ENCODE data around the gene RASAL3. TPM values are rescaled to one million over a fixed set of nuclear protein-coding genes. Genes with fewer than 3 reads are reported as not detected.

Gene RASAL3
- 11.8 and 18.0 TPM in 2 replicates for total RNA-seq

DNA sequence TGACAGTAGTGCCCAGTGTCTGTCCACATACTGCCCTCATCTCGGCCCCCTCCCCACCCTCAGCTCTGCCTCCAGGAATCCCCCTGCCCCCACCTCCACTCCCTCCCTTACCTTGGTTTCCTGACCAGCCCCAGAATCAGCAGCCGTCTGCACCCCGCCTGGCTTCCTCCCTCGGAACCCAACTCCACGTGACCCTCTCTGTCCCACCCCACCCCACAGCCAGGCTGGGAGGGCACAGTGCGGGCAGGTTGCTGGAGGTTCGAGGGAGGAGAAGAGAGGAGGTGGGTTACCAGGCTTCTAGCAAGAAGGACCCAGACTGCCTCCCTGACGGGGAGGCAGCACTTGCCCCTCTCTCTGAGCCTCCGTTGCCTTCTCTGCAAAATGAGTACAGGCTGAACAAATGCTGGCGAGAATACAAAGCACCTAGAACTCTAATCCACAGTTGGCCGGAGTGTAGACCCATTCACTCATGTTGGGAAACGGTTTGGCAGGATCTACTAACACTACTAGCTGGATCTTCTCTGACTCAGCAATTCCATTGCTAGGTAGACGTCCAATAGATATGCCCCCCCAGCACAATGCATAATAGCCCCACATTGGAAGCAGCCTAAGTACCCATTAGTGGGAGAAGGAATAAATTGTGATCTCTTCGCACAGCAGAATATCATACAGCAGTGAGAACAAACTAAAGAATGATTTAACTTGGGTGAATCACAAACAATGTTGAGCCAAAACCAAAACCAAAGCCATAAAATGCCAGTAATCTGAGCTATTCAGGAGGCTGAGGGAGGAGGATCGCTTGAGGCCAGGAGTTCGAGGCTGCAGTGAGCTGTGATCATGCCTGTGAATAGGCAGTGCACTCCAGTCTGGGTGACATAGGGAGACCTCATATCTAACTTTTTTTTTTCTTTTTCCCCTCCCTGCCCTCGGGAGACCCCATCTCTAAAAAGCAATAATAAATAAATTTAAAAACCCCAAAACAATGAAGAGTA is at the start of gene RASAL3:
Gene RASAL3, minus strand, starts transcription at position 151 of the 992 bp plus-strand sequence. CDS start 186 bp downstream, outside the sequence.

DNA sequence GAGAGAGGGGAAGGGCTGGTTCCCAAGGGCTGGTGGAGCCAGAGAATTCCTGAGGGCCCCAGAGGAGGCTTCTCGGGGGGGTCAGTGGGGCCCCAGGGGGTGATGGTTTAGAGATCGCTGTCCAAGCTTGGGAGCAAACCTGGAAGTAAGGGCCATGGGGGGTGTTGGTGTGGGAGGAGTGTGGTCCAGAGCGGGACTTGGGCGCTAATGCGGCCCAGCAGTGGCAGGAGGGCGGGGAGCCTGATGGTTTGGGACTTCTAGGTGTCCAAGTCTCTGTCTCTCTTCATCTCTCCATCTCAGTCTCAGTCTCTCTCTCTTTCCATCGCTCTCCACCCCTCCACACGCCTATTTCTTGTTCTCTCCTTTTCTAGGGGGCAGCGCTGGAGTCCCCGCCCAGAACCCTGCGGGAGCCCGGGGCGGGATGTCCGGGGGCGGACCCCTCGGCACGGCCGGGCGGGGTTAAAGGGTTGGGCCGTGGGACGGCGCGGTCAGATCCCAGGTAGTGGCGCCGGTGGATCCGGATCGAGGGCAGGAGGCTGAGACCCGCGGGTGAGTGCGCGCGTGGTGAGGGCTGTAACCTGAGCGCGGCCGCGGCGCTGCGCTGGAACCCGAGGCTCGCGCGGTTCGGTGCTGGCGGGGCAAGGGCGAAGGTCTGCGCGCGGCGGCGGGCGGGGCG is 43.8 kb upstream of the RASAL3 start, which contains the start of gene CYP4F22:
Gene CYP4F22, plus strand, starts transcription at position 491 of the 676 bp plus-strand sequence. CDS start 16,812 bp downstream, outside the sequence.

DNA sequence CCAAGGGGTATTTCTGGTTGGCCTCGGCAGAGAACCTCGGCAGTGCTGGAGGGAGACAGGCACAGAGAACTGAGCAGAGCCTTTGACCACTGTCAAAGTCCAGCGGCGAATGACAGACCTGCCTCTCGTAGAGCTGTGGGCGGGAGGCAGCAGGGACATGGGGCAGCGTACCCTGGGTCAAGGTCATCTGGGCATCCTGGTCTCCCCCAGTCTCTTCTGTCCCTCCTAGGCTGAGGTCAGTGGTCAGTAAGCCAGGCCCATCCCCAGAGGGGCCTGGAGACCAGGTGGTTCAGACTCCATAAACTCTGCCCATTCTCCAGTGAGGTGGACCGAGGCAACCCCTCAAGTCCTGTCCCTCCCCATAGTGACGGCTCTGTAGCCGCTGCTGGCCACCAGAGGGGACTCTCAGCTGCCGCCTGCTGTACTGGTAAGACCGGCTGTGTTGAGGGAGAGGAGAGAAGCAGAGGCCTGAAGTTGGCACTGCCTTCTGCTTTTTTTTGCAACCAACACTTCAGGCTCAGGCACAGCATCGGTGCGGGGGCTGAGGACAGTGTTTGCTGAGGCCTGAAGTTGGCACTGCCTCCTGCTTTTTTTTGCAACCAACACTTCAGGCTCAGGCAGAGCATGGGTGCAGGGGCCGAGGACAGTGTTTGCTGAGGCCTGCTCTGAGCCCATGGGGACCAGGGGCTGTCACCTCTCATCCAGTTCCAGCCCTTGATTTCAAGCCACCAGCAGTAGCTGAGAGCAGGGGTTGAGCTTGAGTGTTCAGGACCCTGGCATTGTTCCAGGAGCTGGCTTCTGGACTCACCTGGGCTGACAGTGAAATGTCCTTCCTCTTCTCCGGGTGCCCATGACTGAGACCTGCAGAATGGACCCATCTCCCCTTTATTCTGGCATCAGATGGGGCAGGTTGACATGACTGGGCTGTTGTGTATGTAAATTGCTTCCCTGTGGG is 15.3 kb upstream of the RASAL3 start, which contains the start of gene PGLYRP2:
Gene PGLYRP2, minus strand, starts transcription at position 111 of the 955 bp plus-strand sequence. CDS start 130 bp downstream, outside the sequence.

DNA sequence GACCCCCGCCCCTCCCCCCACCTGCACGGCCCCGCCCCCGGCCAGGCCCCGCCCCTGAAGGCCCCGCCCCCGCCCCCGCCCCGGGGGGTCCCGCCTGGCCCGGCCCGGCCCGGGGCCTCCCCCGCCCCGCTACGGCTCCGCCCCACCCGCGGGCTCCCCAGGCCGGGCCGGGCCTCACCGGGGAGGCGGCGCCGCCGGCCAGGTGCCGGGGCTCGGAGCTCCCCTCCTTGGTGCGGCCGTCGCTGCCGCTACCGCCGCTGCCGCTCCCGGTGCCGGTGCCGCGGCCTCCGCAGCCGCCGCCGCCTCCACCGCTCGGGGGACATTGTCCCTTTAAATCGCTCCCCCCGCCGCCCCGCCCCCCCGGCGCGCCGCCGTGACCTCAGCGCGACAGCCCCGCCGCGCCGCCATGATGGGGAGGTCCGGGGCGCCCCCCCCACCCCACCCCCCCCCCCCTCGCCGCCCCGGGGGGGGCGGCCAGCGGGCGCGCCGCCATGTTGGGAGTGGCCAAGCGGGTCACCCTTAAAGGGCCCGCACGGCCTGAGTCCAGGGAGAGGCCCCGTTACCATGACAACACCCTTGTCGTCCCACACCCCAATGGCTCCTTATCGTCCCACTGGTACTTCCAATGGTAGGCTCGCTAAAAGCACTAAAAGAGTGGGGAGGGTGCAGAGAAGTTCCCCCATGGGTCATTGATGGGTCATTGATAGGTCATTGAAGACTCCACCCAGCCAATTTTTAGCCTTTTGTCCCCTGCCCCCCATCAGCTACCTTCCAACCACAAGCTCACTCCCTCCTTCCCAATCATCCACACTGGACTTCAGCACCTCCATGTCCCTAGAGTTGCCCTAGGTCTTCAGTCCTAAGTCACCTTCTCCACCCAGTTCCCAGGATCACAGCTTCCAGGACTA is 14.5 kb downstream of the RASAL3 start, which contains the start of gene WIZ:
Gene WIZ, minus strand, starts transcription at position 337 of the 908 bp plus-strand sequence. CDS start 1,649 bp downstream, outside the sequence.

DNA sequence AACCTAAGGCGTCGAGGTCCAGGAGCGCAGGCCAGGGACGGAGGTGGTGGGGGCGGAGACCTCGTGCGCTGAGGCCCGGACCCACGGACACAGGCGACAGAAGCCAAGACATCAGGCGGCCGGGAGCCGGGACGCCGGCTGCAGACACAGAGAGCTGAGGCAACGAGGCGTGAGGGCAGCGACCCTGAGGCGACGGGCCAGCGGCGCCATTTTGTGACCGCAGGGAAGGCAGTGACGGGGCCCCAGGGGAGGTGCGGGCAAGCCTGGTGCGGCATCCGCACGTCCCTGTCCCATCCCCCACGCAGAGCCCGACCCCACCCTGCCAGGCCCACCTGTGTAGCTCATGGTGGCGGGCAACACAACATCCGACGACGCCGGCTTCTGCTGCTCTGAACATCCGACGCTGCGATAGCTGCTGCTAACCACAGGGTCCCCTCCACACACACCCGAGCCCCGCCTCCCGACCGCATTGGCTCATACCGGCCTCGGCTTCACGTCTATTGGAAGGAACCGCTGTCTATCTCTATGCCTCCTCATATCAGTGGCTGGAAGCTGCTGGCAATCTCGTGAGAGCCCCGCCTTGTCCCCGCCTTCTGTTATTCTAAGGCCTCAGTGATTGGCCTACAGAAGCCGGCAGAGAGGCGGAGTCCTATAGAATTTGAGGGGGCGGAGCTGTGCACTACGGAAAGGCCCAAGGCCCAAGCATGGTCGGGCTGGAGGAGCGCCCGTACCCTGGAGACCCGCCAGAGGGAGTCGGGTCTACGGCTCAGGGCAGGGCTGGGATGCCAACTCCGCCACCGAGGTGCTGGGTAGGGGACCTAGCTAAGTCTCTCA is 45.5 kb downstream of the RASAL3 start, which contains the start of gene AKAP8L:
Gene AKAP8L, minus strand, starts transcription at position 410 of the 834 bp plus-strand sequence. Its CDS starts 65 bp downstream, at position 345.

Other genes with a start within 250 kb of the RASAL3 start
- 0.09 and 0.11 TPM in 2 replicates for gene EPHX3, start 232.1 kb downstream of the RASAL3 start, total RNA-seq
- gene BRD4, start 132.0 kb downstream of the RASAL3 start, total RNA-seq, result 9.2 and 9.8 TPM in 2 replicates
- gene AKAP8, start 84.8 kb downstream of the RASAL3 start, total RNA-seq, result 15.6 and 18.5 TPM in 2 replicates
- gene AKAP8L, start 45.6 kb downstream of the RASAL3 start, total RNA-seq, result 43.7 and 51.1 TPM in 2 replicates
- 3.9 and 4.6 TPM in 2 replicates for gene WIZ, start 14.6 kb downstream of the RASAL3 start, total RNA-seq
- gene PGLYRP2, start 15.0 kb upstream of the RASAL3 start, total RNA-seq, result not detected in 2 replicates
- not detected in 2 replicates for gene CYP4F22, start 44.0 kb upstream of the RASAL3 start, total RNA-seq
- gene CYP4F8, start 150.7 kb upstream of the RASAL3 start, total RNA-seq, result not detected in 2 replicates
- not detected in 2 replicates for gene CYP4F3, start 176.4 kb upstream of the RASAL3 start, total RNA-seq
- gene CYP4F12, start 208.5 kb upstream of the RASAL3 start, total RNA-seq, result not detected in 2 replicates

Data from dermis lymphatic vessel endothelial cell (primary cell).